Esophagus (tissue), 2 donors: ENCODE measurements around the gene NQO1. TPM values are rescaled to one million over a fixed set of nuclear protein-coding genes. Genes with fewer than 3 reads are reported as not detected.

ENCODE experiments used
- H3K27ac ChIP-seq, 2 donors: one replicate each; pipeline ENCODE4 v1.5.1; 2013; ENCODE audit warnings: low read depth in 2 of 2, mild to moderate bottlenecking in 2 of 2, inconsistent platforms in 1 of 2, low read length in 1 of 2, moderate library complexity in 1 of 2
- H3K27me3 ChIP-seq, 2 donors: one replicate each; pipeline ENCODE4 v1.6.1; 2013; ENCODE audit warnings: low read length in 2 of 2, control low read depth in 1 of 2, mild to moderate bottlenecking in 1 of 2; ENCODE audit not compliant: insufficient read depth in 2 of 2, control insufficient read depth in 1 of 2
- H3K36me3 ChIP-seq, 2 donors: one replicate each; pipeline ENCODE4 v1.6.1; 2013; ENCODE audit warnings: low read length in 1 of 2; ENCODE audit not compliant: control insufficient read depth in 2 of 2, insufficient read depth in 2 of 2
- H3K4me1 ChIP-seq, 2 donors: one replicate each; pipeline ENCODE4 v1.6.1; 2013; ENCODE audit warnings: low read length in 1 of 2; ENCODE audit not compliant: control insufficient read depth in 2 of 2, insufficient read depth in 2 of 2
- H3K4me3 ChIP-seq, 2 donors: one replicate each; pipeline ENCODE4 v1.5.1; 2013; ENCODE audit warnings: low read length in 2 of 2, mild to moderate bottlenecking in 2 of 2, low read depth in 1 of 2, moderate library complexity in 1 of 2
- H3K9me3 ChIP-seq, 2 donors: one replicate each; pipeline ENCODE4 v1.6.1; 2013; ENCODE audit warnings: mild to moderate bottlenecking in 2 of 2, low read depth in 1 of 2, low read length in 1 of 2, moderate library complexity in 1 of 2; ENCODE audit not compliant: control insufficient read depth in 2 of 2, insufficient read depth in 1 of 2
- WGBS, 2 donors: extraction: QIAGEN DNeasy Blood & Tissue Kit; methylation state at CpG; one replicate each; pipeline ENCODE4 v1.1.7; 2013; 5-methylcytosine and 5-hydroxymethylcytosine counted together
- polyA plus RNA-seq, 2 donors: library from polyadenylated mRNA; stranded (reverse); fragments of 200-250 nt; gene quantifications; one replicate each; pipeline ENCODE4 v1.2.3, GENCODE V29; 2013
- donor health status: healthy with polysubstance abuse.
- donor health status: Bipolar disorder and iron deficiency.

Gene NQO1
- polyA plus RNA-seq, 2 donors: 68.5 to 161 TPM

DNA sequence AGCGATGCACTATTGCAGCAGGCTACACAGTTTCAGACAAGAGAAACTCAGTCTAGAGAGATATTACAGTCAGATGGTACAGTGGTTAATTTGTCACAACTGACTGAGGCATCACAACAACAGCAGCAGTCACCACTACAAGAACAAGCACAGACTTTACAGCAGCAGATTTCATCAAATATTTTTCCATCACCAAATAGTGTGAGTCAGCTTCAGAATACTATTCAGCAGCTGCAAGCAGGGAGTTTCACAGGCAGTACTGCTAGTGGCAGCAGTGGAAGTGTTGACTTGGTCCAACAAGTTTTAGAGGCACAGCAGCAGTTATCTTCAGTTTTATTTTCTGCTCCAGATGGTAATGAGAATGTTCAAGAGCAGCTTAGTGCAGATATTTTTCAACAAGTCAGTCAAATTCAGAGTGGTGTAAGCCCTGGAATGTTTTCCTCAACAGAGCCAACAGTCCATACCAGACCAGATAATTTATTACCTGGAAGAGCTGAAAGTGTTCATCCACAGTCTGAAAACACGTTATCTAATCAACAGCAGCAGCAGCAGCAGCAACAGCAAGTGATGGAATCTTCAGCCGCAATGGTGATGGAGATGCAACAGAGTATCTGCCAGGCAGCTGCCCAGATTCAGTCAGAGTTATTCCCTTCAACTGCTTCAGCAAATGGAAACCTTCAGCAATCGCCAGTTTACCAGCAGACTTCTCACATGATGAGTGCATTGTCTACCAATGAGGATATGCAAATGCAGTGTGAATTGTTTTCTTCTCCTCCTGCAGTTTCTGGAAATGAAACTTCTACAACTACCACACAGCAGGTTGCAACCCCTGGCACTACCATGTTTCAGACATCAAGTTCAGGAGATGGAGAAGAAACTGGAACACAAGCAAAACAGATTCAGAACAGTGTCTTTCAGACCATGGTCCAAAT lies 34.1 kb downstream of the NQO1 start:
- H3K27me3 ChIP-seq: no peaks in the 10 kb centered on the region
- H3K27ac ChIP-seq: no peak overlapping the region
- 84 to 88% methylated on average over 4 of the region's 4 CpGs for whole genome bisulfite sequencing, 2 donors
- H3K4me1 ChIP-seq: no peaks in the 10 kb centered on the region
- H3K36me3 ChIP-seq: peaks cover 14 to 22% of the 10 kb centered on the region in 2 donors
- H3K4me3 ChIP-seq: no peak overlapping the region
- no peaks in the 10 kb centered on the region for H3K9me3 ChIP-seq

- Histone ChIP-seq H3K36me3 (peaks cover 14% of the 10 kb centered on the region in 2 donors), H3K27me3 (no peaks in the 10 kb centered on the region), H3K4me3 (no peak overlapping the region), H3K27ac (no peak overlapping the region), H3K9me3 (no peaks in the 10 kb centered on the region), H3K4me1 (no peaks in the 10 kb centered on the region)
- 92 to 98% methylated on average over 2 of the region's 2 CpGs for WGBS, 2 donors
These were observed 37.8 kb downstream of the NQO1 start for GRCh38 chr16:69688589-69688988.

DNA sequence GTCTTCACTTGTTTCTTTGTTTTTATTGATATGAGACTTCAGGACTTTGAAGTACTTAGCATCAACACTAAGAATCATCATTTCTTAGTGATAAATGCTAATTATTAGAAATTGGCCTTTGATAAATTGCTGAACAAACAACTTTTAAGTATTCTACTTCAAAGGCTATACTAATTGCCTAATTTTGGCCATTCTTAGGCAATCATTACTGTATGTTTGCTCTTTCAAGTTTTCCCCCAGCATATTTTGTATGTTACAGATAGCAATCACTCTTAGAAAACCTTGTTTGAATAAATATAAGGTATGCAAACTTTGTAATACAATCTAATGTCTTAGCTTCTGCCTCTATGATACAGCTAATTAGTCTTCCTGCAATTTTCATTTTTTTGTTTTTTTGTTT lies 46.0 kb downstream of the NQO1 start:
- peaks cover 0 to 5% of the 10 kb centered on the region in 2 donors for H3K36me3 ChIP-seq
- no peaks in the 10 kb centered on the region for H3K27me3 ChIP-seq
- no peaks in the 10 kb centered on the region for H3K9me3 ChIP-seq

DNA sequence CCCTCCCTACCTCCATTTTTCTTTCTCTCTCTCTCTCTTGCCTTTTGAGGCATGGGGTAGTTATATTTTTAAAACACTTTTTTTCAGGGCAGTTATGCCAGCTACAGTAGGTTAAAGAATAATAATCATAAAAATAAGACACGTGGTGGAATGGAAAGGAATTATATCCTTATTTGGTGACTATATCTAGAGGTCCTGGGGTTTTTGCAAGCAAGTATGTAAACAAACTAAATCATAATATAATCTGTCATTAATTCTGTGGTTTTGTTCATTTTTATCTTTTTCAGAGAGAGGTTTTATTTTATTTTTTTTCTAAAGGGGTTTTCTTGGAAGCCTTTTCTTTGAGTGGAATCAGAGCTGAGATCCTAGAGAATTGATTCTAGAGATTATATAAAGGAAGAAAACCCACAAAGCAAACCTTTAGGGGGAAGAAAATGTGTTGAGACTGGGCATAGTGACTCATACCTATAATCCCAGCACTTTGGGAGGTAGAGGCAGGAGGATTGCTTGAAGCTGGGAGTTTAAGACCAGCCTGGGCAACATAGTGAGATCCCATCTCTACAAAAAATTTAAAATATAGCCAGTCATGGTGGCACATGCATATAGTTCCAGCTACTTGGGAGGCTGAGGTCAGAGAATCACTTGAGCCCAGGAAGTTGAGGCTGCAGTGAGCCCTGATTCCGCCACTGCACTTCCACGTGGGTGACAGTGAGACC lies 53.2 kb downstream of the NQO1 start:
- H3K4me3 ChIP-seq: no peak overlapping the region
- no peak overlapping the region for H3K27ac ChIP-seq
- no peaks in the 10 kb centered on the region for H3K27me3 ChIP-seq
- 83 to 85% methylated on average over 3 of the region's 3 CpGs for WGBS, 2 donors
- H3K9me3 ChIP-seq: no peaks in the 10 kb centered on the region
- peaks cover 0 to 6% of the 10 kb centered on the region in 2 donors for H3K36me3 ChIP-seq
- H3K4me1 ChIP-seq: no peaks in the 10 kb centered on the region

More for the DNA sequence above, 46.0 kb downstream of the NQO1 start:
- Histone ChIP-seq H3K27ac (no peak overlapping the region), H3K4me3 (no peak overlapping the region), H3K4me1 (no peaks in the 10 kb centered on the region)

GRCh38 chr16:69672315-69672997 lies 53.9 kb downstream of the NQO1 start:
- Histone ChIP-seq H3K36me3 (peaks cover 0 to 2% of the 10 kb centered on the region in 2 donors), H3K27me3 (no peaks in the 10 kb centered on the region), H3K27ac (no peak overlapping the region), H3K4me1 (no peaks in the 10 kb centered on the region), H3K9me3 (no peaks in the 10 kb centered on the region), H3K4me3 (no peak overlapping the region)
- WGBS, 2 donors: 85 to 95% methylated on average over 2 of the region's 2 CpGs

DNA sequence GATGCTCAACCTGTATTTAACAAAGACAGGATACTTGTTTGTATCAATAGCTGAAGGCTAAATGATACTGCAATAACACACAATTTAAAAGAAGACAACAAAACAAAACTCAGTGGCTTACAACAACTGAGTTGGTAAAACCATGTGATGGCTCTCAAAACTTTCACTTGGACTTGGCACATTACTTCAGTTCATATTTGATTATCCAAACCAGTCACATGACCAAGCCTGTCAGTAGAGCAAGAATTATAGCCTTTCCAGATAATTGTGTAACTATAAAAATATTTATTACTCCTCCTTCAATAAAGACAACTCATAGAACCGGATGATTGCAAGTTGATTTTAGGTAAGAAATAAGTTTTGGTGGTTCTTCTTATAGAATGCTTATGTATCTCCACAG lies 56.8 kb downstream of the NQO1 start:
- Histone ChIP-seq H3K4me1 (no peaks in the 10 kb centered on the region), H3K9me3 (no peaks in the 10 kb centered on the region), H3K27ac (no peak overlapping the region), H3K4me3 (no peak overlapping the region), H3K36me3 (peaks cover 0 to 2% of the 10 kb centered on the region in 2 donors), H3K27me3 (no peaks in the 10 kb centered on the region)
- 43 to 48% methylated on average over 1 of the region's 1 CpG for WGBS, 2 donors

- Histone ChIP-seq H3K27me3 (no peaks in the 10 kb centered on the region), H3K4me1 (no peaks in the 10 kb centered on the region), H3K36me3 (peaks cover 0 to 4% of the 10 kb centered on the region in 2 donors), H3K4me3 (no peak overlapping the region), H3K27ac (no peak overlapping the region), H3K9me3 (no peaks in the 10 kb centered on the region)
These were observed 62.5 kb downstream of the NQO1 start for GRCh38 chr16:69663846-69664245.

- Histone ChIP-seq H3K36me3 (peaks cover 0 to 3% of the 10 kb centered on the region in 2 donors), H3K4me1 (no peaks in the 10 kb centered on the region)
These were observed 63.5 kb downstream of the NQO1 start for GRCh38 chr16:69662901-69663300.

DNA sequence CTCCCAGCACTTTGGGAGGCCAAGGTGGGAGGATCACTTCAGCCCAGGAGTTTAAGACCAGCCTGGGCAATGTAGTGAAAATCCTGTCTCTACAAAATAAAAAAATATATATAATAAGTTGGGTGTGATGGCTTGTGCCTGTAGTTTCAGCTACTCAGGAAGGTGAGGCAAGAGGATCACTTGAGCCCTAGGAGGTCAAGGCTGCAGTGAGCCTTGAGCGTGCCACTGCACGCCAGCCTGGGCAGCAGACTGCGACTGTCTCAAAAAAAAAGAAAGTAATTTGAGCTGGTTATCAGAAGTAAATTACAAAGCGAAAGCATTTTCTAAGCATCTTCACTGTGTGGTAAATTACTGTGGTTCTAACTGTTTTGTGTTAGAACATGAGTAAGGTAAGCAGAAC lies 66.2 kb downstream of the NQO1 start:
- no peaks in the 10 kb centered on the region for H3K4me1 ChIP-seq
- no peak overlapping the region for H3K4me3 ChIP-seq
- H3K9me3 ChIP-seq: no peaks in the 10 kb centered on the region
- H3K36me3 ChIP-seq: peaks cover 0 to 7% of the 10 kb centered on the region in 2 donors
- WGBS, 2 donors: 81 to 88% methylated on average over 4 of the region's 4 CpGs
- H3K27ac ChIP-seq: no peak overlapping the region
- no peaks in the 10 kb centered on the region for H3K27me3 ChIP-seq

More at GRCh38 chr16:69662901-69663300, 63.5 kb downstream of the NQO1 start:
- Histone ChIP-seq H3K27me3 (no peaks in the 10 kb centered on the region), H3K27ac (no peak overlapping the region), H3K4me3 (no peak overlapping the region), H3K9me3 (no peaks in the 10 kb centered on the region)
- WGBS, 2 donors: 84 to 88% methylated on average over 1 of the region's 1 CpG
